GM11168 (cell line): Measurements from ENCODE around the gene FAF2.
"Not testable (repeated sequence)": the region's sequence is repeated elsewhere in the genome, so short reads cannot be mapped to it uniquely, and the experiment has no call there.

Experiments
- in situ Hi-C: fragments of 300-500 bp; cut with MboI; formaldehyde crosslinking; loops from one replicate; pipeline ENCODE4 v1.12.0; 2022; ENCODE audit warnings: low sequenced_read_pairs; ENCODE audit not compliant: unreplicated experiment

The FAF2 gene

GRCh38 chr5:176446884-176447590, 1.1 kb upstream of the FAF2 start:
- in situ Hi-C loops, result no loop called here

- in situ Hi-C loops, result no loop called here
Measured at GRCh38 chr5:176447591-176447977, 601 bp upstream of the FAF2 start.

- in situ Hi-C loops, result no loop called here
Measured at GRCh38 chr5:176450077-176450476, 1.9 kb downstream of the FAF2 start.

GRCh38 chr5:176454724-176455394, 6.7 kb downstream of the FAF2 start:
- in situ Hi-C loops, result no loop called here

GRCh38 chr5:176458904-176459561, 10.8 kb downstream of the FAF2 start:
- in situ Hi-C loops, result no loop called here

- in situ Hi-C loops, result no loop called here
Measured at GRCh38 chr5:176461349-176461748, 13.2 kb downstream of the FAF2 start.

- in situ Hi-C loops, result no loop called here
Measured at GRCh38 chr5:176463113-176463764, 15.1 kb downstream of the FAF2 start.

GRCh38 chr5:176466245-176466871, 18.2 kb downstream of the FAF2 start:
- in situ Hi-C loops, result no loop called here

GRCh38 chr5:176469296-176469695, 21.1 kb downstream of the FAF2 start:
- in situ Hi-C loops, result no loop called here

GRCh38 chr5:176470539-176470938, 22.4 kb downstream of the FAF2 start:
- in situ Hi-C loops, result no loop called here

- in situ Hi-C loops, result no loop called here
Measured at GRCh38 chr5:176471098-176471497, 22.9 kb downstream of the FAF2 start.

- in situ Hi-C loops, result no loop called here
Measured at GRCh38 chr5:176473335-176474006, 25.3 kb downstream of the FAF2 start.

- in situ Hi-C loops, result no loop called here
Measured at GRCh38 chr5:176474476-176474875, 26.3 kb downstream of the FAF2 start.

- in situ Hi-C loops, result no loop called here
Measured at GRCh38 chr5:176481711-176482110, 33.5 kb downstream of the FAF2 start.

- in situ Hi-C loops, result no loop called here
Measured at GRCh38 chr5:176485176-176485575, 37.0 kb downstream of the FAF2 start.

- in situ Hi-C loops, result no loop called here
Measured at GRCh38 chr5:176486189-176486757, 38.1 kb downstream of the FAF2 start.

GRCh38 chr5:176487160-176487559, 39.0 kb downstream of the FAF2 start:
- in situ Hi-C loops, result not testable (repeated sequence)

- in situ Hi-C loops, result no loop called here
Measured at GRCh38 chr5:176489077-176489476, 40.9 kb downstream of the FAF2 start.

- in situ Hi-C loops, result no loop called here
Measured at GRCh38 chr5:176490301-176490700, 42.1 kb downstream of the FAF2 start.

GRCh38 chr5:176491101-176491502, 42.9 kb downstream of the FAF2 start:
- in situ Hi-C loops, result no loop called here
